Measurements from ENCODE around the gene CCDC92.

CCDC92 gene

DNA sequence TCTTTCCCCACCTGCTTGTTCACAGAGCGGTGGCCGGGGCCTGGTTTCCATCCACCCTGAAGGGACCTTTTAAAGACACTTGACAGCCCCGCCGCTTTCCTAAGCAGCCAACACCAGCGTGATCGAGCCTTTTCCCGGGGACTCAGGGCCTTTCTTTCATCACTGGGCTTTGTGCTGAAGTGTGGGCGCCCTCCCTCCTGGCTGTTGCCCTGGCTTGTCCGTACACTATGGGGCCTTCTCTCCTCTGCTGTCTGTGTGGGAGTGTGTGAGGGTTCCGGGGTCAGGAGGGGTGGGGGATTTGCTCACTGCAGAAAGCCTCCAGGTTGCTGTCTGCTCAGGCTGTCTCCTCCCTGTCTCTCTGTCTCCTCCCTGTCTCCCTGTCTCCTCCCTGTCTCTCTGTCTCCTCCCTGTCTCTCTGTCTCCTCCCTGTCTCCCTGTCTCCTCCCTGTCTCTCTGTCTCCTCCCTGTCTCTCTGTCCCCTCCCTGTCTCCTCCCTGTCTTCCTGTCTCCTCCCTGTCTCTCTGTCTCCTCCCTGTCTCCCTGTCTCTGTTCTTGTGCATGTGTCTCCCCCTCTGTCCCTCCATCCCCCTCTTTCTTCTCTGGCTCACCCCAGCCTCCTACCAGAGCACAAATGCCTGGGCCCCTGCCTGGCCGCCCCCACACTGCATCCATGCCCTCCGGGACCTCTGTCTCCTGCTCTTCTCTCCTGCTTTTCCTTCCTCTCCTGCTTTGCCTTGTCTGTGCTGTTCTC, 64.7 kb downstream of the CCDC92 start:
- no peak for DNase-seq

DNA sequence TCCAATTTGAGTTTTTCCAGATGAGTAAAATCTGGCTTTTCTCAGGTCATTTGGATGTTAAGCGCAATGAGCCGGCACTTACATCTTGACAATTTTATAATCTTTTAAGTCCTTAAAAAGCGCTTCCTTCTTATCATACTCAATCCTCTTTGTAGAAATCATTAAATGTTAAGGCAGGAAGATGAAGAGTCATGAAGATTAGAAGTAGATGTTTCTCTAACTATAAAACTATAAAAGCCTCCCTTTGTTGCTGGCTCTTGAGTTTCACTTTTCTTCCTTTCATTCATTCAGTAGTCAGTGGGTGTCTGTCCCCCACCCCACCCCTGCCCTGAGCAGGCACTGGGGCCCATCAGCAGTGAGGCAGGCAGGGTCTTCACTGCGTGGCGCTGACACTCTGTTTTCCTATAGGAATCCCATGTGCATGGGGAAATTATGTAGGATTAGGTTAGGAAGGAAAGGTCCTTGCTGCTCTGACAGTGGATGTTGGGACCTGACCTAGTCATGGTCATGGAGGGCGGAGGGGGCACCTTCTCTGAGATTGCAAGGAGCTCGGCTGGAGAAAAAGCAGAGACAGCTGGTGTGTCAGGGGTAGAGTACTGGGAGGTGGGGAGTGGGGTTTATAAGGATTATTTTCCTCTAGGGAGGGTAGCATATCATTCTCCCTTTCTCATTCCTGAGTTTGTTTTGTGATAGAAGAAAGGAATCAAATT, 65.8 kb downstream of the CCDC92 start:
- DNase-seq: no peak

DNA sequence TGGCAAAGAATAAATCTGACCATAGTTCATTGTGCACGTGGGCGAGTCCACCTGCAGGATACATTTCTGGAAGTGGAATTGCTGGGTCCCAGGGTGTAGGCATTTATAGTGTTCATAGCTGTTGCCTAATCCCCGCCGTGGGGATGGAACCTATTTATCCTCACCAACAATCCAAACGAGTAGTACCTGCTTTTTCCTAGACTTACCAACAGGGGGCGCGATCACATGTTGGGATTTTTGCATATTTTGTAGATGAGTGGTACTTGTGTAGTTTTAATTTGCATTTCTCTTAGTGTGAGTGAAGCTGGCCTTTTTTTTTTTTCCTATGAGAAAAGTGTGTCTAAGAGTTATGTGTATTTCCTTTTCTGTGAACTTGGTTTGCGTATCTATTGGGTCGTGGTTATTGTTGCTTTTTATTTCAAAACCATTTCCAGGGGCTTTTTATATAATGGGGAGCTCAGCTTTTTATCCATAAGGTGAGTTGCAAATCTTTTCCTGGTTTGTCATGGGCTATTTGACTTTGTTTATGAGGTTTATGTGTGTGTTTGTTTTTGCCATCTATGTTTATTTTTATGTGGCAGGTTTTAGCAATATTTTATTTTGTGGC, 67.2 kb downstream of the CCDC92 start:
- DNase-seq: peak; percentile 8

DNA sequence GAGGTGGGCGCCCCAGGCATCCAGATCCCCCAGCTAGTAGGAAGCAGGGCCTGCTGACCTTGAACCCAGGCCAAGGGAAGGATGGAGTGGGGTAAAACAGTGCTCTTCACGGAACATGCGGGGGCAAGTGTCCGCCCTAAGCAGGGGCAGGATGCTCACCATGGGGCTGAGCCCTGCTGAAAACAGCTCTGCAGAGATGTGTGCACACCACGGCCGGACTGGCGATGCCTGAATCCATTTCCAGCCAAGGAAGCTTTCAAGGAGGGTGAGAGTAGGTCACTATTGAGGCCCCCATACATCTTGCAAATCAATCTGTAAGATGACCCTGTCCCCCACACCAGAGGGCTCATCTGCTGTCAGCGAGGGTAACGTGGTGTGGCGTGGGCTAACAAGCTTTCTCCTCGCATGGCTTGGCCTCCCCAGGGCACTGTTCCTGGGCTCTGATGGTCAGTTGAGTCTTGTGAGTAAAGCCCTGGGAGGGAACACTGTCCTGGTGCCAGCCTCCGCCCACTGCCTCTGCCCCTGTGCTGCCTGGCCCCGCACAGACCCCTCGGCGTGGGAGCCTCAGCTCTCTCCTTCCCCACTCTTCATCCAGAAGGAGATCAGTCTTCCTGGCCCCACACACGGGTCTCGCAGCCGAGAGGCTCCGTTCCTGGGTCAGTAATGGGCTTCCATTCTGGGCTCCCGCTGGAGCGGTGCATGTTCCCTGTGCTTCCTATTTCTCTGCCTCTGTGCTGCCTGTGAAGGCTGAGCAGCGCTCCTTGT, 69.1 kb downstream of the CCDC92 start:
- no peak for DNase-seq

DNA sequence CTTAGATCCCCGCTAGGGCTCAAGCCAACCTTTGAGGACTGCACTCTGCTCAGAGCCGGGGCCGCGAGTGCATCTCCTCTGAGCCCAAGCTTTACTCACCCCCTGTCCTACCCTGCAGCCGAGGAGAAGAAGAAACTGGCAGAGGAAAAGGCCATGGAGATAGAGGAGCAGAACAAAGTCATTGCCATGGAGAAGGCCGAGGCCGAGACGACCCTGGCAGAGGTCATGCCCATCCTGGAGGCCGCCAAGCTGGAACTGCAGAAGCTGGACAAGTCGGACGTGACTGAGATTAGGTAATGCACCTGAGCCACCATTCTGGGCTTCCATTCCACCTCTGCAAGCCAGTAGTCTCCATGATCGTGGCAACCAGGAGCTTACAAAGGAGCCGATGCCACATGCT, 69.8 kb downstream of the CCDC92 start:
- no peak for DNase-seq

DNA sequence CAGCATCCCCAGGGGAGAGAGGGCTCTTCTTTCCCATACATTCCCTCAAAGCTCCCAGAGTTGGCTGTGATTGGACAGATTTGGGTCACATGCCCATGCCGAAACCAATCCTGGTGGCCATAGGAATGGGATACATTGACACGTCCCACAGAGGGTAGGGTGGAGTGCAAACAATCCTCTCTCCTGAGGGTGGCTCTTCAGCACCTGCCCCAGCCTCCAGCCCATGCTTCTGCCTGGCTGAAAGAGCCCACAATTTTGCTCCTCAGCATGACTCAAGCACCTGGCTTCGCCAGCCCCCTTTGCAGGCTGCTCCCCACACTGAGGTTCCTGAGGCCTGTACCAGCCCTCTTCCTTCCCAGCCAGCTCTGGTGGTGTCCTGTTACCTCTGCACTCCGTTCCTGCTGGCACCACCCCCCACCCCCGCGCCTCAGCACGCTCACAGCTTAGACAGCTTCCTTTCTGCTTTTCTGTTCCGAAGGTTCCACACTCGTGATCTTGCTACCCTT, 71.7 kb downstream of the CCDC92 start:
- no peak for DNase-seq

DNA sequence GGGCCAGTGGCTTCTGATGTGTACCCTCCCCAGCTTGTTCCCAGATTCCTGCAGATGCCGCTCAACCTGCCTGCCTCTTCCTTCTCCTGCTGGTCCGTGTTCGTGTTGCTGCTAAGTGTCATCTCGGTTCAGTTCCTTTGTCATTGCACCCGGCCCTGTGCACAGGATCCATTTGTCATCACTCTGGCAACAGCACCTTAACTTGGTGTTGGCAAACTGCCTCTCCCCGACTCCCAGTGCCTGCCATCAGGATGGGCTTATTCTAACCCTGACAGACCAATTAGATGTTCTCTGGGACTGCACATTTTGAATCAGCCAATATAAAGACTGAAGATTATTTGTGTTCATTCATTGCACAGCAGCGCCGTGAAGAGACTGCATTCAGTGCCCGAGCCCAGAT, 73.3 kb downstream of the CCDC92 start:
- DNase-seq: no peak

DNA sequence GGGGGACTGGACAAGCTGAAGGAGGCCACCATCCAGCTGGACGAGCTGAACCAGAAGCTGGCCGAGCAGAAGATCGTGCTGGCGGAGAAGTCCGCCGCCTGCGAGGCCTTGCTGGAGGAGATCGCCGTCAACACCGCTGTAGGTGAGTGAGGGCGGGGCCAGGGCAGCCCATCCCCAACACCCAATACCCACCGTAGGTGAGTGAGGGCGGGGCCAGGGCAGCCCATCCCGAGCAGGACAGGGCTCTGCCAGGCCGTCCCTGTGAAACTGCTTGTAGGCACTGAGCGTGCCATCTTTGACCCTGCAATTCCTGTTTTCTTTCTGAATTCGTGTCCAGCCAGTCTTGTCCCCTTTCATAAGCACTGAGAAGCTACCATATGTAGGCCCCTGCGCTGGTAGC, 74.0 kb downstream of the CCDC92 start:
- no peak for DNase-seq

DNA sequence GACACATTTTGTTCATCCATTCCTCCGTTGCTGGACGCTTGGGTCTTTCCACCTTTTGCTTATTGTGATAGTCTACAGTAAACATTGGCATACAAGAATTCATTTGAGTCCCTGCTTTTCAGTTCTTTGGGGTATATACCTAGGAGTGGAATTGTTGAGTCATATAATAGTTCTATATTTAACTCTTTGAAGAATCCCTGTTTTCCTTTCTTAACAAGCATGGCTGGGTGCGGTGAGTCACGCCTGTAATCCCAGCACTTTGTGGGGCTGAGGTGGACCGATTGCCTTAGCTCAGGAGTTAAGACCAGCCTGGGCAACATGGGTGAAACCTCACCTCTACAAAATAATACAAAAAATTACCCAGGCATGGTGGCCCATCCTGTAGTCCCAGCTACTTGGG, 75.4 kb downstream of the CCDC92 start:
- DNase-seq: no peak

DNA sequence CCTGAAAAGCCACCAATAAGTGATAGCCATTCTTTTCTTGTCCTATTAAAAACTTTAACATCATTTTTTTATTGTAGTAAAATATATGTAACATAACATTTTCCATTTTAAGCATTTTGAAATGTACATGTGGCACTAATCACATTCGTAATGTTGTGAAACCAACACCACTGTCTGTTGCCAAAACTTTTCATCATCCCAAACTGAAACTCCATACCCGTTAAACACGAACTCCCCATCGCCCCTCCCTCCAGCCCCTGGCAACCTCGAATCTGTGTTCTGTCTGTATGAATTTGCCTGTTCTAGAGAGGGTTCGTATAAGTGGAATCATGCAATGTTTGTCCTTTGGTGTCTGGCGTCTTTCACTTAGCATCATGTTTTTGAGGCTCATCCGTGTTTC, 75.9 kb downstream of the CCDC92 start:
- DNase-seq: no peak

DNA sequence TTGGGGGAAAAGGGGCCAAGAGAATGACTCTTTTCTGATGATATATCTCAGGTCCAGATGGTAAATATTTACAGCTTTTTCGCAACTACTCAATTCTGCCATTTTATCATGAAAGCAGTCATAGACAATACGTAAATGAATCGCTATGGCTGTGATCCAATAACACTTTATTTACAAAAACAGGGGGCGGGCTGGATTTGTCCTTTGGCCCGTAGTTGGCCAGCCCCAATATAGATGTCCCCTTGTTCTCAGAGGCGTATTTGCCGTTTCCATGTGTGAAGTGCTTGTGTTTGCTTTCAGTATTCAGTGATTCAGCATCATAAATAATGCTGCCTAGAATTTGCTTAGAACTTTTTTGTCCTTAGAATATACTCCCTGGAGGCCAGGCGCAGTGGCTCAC, 77.2 kb downstream of the CCDC92 start:
- DNase-seq: no peak

DNA sequence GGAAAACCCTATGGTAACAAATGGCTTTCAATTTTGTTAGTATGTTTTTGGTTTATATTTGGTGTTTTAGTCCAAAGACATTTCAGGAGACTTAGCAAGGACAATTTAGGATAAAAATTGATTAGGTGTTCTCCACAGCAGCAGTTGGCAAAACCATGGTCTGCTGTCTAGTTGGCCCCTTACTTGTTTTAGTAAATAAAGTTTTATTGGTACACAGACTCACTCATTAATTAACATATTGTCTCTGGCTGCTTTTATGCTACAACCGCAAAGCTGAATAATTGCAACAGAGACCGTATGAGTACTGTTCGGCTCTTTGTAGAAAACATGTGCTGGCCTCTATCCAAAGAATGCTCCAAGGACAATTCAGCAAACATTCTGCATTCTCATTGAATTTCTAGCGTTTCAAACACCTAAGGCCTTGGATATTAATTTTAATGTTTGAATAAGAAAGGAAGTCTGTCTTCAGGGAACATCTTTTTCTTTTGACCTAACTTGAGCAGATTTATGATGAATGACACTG, 77.7 kb downstream of the CCDC92 start:
- DNase-seq: no peak

DNA sequence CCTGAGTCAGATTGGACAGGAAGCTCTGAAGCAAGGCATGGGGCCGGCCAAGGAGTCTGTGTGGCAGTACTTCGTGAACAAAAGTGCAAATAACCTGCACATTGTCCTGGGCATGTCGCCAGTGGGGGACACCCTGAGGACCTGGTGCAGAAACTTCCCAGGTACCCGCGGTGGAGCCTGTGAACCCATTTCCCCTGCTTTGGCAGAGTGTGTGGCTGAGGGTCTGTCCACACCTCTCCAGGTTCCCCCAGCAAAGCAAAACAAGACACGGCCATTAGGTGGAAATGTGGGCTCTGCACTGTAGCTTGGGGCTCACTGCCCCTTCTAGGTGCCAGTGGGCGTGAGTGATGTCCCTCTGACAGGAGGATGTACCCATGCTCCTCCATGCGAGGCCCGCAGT, 79.4 kb downstream of the CCDC92 start:
- no peak for DNase-seq

DNA sequence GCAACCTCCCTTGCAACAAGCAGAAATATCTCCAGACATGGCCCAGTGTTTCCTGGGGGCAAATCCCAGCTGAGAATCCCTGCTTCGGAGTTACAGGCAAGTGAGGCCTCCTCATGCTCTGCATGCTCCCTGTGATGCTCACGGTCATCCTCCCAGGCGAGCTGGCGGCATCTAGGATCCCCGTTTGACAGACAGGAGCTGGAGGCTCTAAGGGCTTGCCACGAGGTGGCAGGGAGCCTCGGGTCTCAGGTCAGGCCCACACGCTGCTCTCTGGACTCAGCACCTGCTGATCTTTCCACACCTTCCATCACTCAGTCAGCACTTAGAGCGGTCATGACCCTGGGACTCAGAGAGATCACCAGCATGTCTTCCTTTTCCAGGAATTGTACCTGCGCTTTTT, 79.8 kb downstream of the CCDC92 start:
- DNase-seq: no peak

DNA sequence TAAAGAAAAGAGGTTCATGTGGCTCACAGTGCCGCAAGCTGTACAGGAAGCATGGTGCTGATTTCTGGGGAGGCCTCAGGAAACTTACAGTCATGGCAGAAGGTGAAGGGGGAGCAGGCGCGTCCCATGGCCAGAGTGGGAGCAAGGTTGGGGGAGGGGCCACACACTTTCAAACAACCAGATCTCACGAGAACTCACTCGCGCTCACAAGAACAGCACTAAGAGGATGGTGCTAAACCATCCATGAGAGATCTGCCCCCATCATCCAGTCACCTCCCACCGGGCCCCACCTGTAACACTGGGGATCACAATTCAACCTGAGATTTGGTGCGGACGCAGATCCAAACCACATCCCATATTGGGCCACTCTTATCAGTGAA, 80.5 kb downstream of the CCDC92 start:
- no peak for DNase-seq

DNA sequence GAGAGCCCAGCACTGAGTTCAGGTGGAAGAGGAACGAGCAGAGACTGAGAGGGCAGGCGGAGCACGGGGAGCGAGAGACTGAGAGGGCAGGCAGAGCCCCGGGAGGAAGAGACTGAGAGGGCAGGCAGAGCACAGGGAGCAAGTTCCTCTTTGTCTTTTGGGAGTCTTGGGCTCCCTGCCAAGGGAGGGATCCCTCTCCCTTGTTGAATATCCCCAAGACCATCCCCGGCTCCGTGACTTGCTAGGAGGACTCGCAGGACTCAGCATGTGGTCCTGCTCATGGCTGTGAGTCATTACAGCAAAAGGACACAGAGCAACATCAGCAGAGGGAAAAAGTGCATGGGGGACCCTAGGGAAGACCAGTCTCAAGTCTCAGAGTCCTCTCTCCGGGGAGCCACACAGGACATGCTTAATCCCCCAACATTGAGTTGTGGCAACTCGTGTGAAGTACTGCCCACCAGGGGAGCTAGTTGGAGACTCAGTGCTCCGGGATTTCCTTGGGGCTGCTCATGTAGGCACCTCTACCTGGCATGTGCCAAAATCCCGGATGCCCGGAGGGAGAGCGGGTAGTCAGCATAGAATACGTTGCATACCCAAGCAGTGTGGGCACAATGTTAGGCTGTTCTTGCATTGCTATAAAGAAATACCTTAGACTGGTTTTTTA, 81.0 kb downstream of the CCDC92 start:
- no peak for DNase-seq

DNA sequence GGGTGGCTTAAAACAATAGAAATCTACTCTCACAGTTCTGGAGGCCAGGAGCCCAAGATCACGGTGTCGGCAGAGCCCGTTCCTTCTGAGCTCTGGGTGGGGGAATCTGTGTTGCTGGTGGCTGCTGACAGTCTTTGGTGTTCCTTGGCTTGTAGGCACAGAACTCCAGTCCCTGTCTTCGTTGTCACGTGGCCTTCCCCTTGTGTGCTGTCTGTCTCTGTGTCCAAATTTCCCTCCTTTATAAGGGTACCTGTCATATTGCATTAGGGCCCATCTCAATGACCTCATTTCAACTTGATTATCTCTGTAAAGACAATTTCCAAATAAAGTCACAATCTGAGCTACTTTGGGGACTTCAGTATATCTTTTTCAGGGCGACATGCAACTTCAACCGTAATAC, 81.6 kb downstream of the CCDC92 start:
- DNase-seq: no peak

DNA sequence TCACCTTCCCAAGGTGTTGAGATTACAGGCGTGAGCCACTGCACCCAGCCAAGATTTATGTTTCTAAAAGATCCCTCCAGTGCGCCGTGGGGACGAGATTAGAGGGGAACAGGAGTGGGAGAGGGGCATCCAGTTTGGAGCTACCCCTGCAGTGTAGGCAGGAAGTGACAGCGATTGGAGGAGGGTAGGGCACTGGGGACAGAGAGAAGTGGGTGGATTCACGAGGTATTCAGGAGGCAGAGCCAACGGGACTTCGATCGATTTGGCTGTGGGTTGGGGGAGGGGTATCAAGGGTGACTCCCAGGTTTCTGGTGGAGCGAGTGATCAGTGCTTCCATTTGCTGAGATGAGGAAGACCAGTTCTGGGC, 82.1 kb downstream of the CCDC92 start:
- DNase-seq: no peak

DNA sequence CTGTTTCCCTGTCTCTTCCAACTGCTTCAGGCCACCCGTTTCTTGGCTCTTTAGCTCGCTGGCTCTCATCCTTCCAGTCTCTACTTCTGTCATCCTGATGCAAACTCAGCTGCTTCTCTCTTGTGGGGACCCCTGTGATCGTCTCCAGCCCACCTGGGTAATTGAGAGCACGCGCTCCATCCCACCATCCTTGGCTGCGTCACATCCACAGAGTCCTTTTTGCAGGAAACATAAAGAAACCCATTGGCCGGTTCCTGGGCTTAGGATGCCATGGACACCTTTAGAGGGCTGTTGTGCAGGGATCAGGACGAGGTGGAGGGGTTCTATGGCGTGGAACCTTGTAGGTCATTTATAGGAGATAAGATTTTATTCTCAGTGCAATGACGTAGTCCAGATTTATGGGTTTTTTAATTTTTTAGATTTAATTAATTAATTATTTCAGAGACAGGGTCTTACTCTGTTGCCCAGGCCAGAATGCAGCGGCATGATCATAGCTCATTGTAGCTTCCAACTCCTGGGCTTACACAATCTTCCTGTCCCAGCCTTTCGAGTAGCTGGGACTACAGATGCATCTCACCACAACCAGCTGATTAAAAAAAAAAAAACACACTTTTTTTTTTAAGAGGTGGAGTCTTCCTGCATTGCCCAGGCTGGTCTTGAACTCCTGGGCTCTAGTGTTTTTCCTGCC, 82.6 kb downstream of the CCDC92 start:
- no peak for DNase-seq

DNA sequence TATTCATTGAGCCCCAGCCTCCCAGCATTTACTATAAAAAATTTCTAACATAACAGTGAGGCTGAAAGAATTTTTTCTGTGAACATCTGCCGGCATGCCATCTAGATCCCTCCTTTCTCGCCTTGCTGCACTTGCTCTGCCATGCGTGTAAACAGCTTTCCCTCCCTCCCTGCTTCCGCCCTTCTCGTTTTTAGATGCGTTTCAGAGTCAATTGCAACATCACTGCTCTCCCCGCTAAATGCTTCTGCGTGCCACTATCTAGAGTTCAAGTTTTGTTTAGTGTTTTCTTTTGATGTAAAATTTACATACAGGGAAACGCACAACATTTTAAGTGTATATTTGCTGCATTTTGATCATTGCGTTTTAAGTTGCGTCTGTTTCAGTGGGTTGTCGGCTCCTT, 83.6 kb downstream of the CCDC92 start:
- no peak for DNase-seq

DNA sequence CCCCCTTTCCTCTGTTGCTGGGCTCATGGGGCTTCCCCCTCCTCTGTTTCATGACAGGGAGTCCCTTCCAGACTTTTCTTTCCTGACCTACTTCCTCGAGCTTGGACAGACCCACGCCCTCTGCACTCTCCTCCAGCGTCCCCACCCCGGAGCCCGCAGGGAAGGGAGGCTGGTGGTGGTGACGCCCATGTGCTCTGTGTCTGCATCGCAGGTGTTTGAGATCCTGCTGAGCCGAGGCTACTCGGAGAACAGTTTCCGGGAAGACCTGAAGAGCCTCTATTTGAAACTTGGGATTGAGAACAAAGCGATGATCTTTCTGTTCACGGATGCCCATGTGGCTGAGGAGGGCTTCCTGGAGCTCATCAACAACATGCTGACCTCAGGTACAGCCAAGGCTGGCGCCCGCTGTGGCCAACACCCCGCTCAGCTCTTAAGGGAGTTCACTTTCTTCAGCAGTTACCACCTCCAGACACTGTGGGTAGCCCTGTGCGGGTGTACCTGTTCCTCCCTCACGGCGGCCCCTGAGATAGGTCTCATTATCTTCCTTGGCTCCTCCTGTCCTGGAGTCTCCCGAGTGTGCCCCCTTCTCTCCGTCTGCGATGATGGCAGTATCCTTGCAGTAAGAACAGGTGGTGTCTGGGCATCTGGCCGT, 85.6 kb downstream of the CCDC92 start:
- peak; percentile 17 for DNase-seq

DNA sequence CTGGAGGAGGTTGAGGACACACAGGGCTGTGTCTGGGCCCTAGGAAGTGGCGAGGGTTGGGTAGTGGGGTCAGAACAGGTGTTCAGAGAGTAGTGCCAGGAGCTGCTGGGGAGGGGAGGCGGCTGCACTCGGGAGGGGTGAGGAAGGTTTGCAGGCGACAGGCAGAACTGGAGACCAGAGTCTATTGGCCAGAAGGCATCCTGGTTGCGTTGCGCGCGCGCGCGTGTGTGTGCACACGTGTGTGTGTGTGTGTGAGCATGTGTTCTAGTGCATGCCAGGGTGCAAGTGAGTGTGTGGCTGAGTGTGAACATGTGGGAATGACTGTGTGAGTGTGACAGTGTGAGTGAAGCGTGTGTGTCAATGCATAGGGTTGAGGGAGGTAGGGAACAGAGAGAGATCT, 86.4 kb downstream of the CCDC92 start:
- DNase-seq: no peak

Measured in COR-L47 (cell line).